Activated T-helper 2 cell treated with anti-CD3 and anti-CD28 coated beads, Interferon-gamma antibody, Interleukin-2, Interleukin-4, amounts not matched to agents 10 μg/mL and 5 μg/mL and 100 μg/mL, durations not matched to agents 14 hours and 24 hours and 36 hours (primary cell): Measurements from ENCODE around the gene MAP4K1. TPM values are rescaled to one million over a fixed set of nuclear protein-coding genes. Genes with fewer than 3 reads are reported as not detected.
"Not testable (repeated sequence)": the region's sequence is repeated elsewhere in the genome, so short reads cannot be mapped to it uniquely, and the experiment has no call there.

Experiments
- DNase-seq: peaks from one replicate; pipeline ENCODE4 v3.0.0; 2021; ENCODE audit warnings: low spot score
- H3K27ac Mint-ChIP-seq: one replicate; pipeline ENCODE4 v1.8.0; 2021; ENCODE audit warnings: mixed read lengths
- H3K27me3 Mint-ChIP-seq: one replicate; pipeline ENCODE4 v1.8.0; 2021; ENCODE audit warnings: low read depth, mixed read lengths
- H3K36me3 Mint-ChIP-seq: one replicate; pipeline ENCODE4 v1.8.0; 2021; ENCODE audit warnings: low read depth, mixed read lengths
- H3K4me1 Mint-ChIP-seq: one replicate; pipeline ENCODE4 v1.8.0; 2021; ENCODE audit warnings: low read depth, mixed read lengths
- H3K4me3 Mint-ChIP-seq: one replicate; pipeline ENCODE4 v1.8.0; 2021; ENCODE audit warnings: low read depth, mild to moderate bottlenecking, moderate library complexity, mixed read lengths
- H3K9me3 Mint-ChIP-seq: one replicate; pipeline ENCODE4 v1.8.0; 2021; ENCODE audit warnings: mixed read lengths
- intact Hi-C: fragments of 100-400 bp; cut with micrococcal nuclease; formaldehyde crosslinking; loops from one replicate; pipeline ENCODE4 v1.15.1; 2023
- total RNA-seq: library from RNA; stranded (reverse); gene quantifications from 2 replicates; pipeline ENCODE4 v1.2.3, GENCODE V29; 2022

MAP4K1 gene
- total RNA-seq, 1 donor from 2014 or later = 187 TPM

DNA sequence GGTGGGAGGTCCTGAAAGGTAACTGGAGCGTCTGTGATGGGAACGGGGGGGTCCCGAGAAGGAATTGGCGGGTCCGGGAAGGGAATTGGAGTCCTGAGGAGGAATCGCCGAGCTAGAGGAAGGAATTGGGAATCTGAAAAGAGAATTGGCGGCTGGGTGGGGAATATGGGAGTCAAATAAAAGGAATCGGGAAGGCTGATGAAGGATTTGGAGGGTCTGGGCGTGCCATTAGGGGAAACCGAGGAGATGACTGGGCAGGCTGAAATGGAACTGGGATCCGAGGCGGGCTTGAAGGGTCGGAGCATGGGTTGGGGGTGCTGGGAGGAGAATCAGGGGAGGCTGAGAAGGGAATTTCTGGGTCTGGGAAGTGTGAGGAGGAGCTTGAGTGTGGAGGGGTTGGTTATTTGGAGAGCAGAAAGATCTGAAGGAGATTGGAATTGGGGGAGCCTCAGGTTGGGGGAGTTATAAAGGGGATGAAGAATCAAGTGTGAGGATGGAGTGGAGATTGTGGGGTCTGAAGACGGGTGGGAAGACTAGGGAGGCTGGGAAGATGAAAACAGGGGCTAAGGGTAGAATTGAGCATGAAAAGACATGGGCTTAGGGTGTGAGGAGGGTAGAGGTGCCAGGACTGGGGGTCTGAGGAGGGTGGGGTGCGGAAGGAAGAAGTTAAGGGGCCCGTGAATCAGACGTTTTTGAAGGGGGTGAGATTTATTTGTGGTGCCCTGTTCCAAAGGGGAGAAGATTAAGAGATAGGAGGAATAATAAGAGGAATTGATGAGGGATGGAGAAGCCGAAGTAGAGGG lies 30.4 kb upstream of the MAP4K1 start:
- peak overlapping the region; percentile 79 for H3K27ac Mint-ChIP-seq
- DNase-seq = no peak
- peak overlapping the region; percentile 99 for H3K4me3 Mint-ChIP-seq
- peaks cover 37% of the 10 kb centered on the region for H3K36me3 Mint-ChIP-seq
- no peaks in the 10 kb centered on the region for H3K9me3 Mint-ChIP-seq
- H3K4me1 Mint-ChIP-seq = peaks cover 35% of the 10 kb centered on the region
- H3K27me3 Mint-ChIP-seq = no peaks in the 10 kb centered on the region
- intact Hi-C loops = loop anchor here (1.0 to 2.0 kb wide), 2 partner anchors 7 to 203 kb away; no protein-coding TSS in a partner anchor

DNA sequence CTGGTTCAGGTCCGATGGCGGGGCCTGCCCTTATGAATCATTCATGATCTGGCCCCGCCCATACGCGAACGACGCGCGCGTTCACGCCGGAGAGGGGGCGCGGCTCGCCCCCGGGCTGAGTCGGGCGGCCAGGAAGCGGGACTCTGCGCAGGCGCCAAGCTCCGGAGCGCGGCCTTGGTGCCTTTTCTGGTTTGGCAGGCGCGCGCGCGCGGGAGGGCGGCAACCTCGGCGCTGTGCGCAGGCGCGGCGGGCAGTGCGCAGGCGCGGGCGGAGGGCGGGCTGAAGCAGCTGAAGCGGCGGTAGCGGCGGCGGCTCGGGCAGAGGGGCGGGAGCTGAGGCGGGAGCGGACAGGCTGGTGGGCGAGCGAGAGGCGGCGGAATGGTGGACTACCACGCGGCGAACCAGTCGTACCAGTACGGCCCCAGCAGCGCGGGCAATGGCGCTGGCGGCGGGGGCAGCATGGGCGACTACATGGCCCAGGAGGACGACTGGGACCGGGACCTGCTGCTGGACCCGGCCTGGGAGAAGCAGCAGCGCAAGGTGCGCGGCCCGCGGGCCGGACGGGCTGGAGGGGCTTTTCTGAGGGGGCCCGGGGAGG lies 29.7 kb upstream of the MAP4K1 start, which contains the start of gene ACTN4:
Gene ACTN4 (plus strand): TSS at position 282 of the 598 bp plus-strand sequence. CDS start 97 bp downstream, at position 379.
- peak; percentile 100 for DNase-seq
- intact Hi-C loops = loop anchor here (1.0 to 2.0 kb wide), 2 partner anchors 8 to 203 kb away; no protein-coding TSS in a partner anchor
- H3K4me1 Mint-ChIP-seq = peaks cover 32% of the 10 kb centered on the region
- H3K27me3 Mint-ChIP-seq = no peaks in the 10 kb centered on the region
- peak within 1 kb of the TSS; percentile 99 for H3K4me3 Mint-ChIP-seq
- peaks cover 36% of the 10 kb centered on the region for H3K36me3 Mint-ChIP-seq
- no peaks in the 10 kb centered on the region for H3K9me3 Mint-ChIP-seq
- H3K27ac Mint-ChIP-seq = peak within 1 kb of the TSS; percentile 79

DNA sequence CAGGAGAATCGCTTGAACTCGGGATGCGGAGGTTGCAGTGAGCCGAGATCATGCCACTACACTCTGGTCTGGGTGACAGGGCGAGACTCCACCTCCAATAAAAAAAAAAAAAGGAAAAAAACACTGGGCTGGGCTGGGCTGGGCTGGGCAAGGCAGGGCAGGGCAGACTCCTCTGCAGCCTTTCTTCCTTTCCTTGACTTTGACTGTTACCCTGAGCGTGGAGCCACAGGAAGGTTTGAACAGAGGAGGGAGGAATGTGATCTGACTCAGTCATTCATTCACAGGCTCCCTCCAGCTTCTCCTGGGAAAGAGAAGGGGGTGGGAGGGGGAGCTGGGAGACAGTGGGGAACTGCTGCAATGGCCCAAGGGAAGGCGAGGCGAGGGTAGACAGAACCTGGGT lies 27.0 kb upstream of the MAP4K1 start:
- H3K4me1 Mint-ChIP-seq = peaks cover 18% of the 10 kb centered on the region
- DNase-seq = no peak
- peaks cover 19% of the 10 kb centered on the region for H3K36me3 Mint-ChIP-seq
- no peaks in the 10 kb centered on the region for H3K27me3 Mint-ChIP-seq
- H3K9me3 Mint-ChIP-seq = no peaks in the 10 kb centered on the region
- H3K4me3 Mint-ChIP-seq = no peak overlapping the region
- intact Hi-C loops = no loop called here
- no peak overlapping the region for H3K27ac Mint-ChIP-seq

DNA sequence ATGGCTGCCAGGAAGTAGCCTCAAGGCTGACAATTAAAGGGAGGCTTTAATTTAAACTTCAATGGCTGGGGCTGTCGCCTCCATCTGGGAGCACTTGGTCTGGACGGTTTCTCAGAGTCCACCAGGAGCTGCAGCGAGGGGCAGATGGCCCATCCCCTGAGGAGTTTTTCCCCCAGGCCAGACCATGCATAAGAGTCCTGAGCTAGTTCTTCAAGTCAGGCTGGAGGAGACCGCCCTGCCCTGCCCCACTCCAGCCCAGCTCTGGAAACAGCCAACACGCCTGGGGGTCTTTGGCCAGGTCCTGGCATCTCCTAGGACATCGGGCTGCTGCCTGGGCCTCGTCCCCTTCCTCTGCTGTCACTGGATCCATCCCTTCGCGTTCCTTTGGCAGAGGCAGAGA lies 24.4 kb upstream of the MAP4K1 start:
- H3K4me3 Mint-ChIP-seq = no peak overlapping the region
- H3K9me3 Mint-ChIP-seq = no peaks in the 10 kb centered on the region
- intact Hi-C loops = no loop called here
- no peaks in the 10 kb centered on the region for H3K36me3 Mint-ChIP-seq
- no peak for DNase-seq
- peaks cover 5% of the 10 kb centered on the region for H3K4me1 Mint-ChIP-seq
- H3K27me3 Mint-ChIP-seq = no peaks in the 10 kb centered on the region
- no peak overlapping the region for H3K27ac Mint-ChIP-seq

GRCh38 chr19:38640368-38640767 lies 22.6 kb upstream of the MAP4K1 start:
- intact Hi-C loops = no loop called here
- no peak overlapping the region for H3K4me3 Mint-ChIP-seq
- peaks cover 12% of the 10 kb centered on the region for H3K4me1 Mint-ChIP-seq
- no peaks in the 10 kb centered on the region for H3K27me3 Mint-ChIP-seq
- peaks cover 13% of the 10 kb centered on the region for H3K36me3 Mint-ChIP-seq
- no peak overlapping the region for H3K27ac Mint-ChIP-seq
- no peak for DNase-seq
- H3K9me3 Mint-ChIP-seq = no peaks in the 10 kb centered on the region

- H3K9me3 Mint-ChIP-seq = no peaks in the 10 kb centered on the region
- peaks cover 14% of the 10 kb centered on the region for H3K4me1 Mint-ChIP-seq
- H3K27ac Mint-ChIP-seq = no peak overlapping the region
- peaks cover 17% of the 10 kb centered on the region for H3K36me3 Mint-ChIP-seq
- intact Hi-C loops = loop anchor here (5.0 kb wide), 1 partner anchor 237 kb away; the partner anchor contains the start of gene FAM98C
- H3K27me3 Mint-ChIP-seq = no peaks in the 10 kb centered on the region
- H3K4me3 Mint-ChIP-seq = no peak overlapping the region
- DNase-seq = no peak
These were observed 21.9 kb upstream of the MAP4K1 start for GRCh38 chr19:38639679-38640078.

GRCh38 chr19:38638461-38638860 lies 20.7 kb upstream of the MAP4K1 start:
- Mint-ChIP-seq H3K27me3 (no peaks in the 10 kb centered on the region), H3K4me3 (no peak overlapping the region), H3K9me3 (no peaks in the 10 kb centered on the region), H3K4me1 (peaks cover 17% of the 10 kb centered on the region), H3K36me3 (peaks cover 21% of the 10 kb centered on the region), H3K27ac (no peak overlapping the region)
- DNase-seq = no peak
- intact Hi-C loops = loop anchor here (5.0 kb wide), 1 partner anchor 236 kb away; the partner anchor contains the start of gene FAM98C

GRCh38 chr19:38635483-38636399 lies 18.0 kb upstream of the MAP4K1 start:
- Mint-ChIP-seq H3K36me3 (peaks cover 46% of the 10 kb centered on the region), H3K27ac (peak overlapping the region; percentile 49), H3K4me1 (peaks cover 14% of the 10 kb centered on the region), H3K9me3 (no peaks in the 10 kb centered on the region), H3K4me3 (peak overlapping the region; percentile 26), H3K27me3 (no peaks in the 10 kb centered on the region)
- intact Hi-C loops = loop anchor here (1.0 to 5.0 kb wide), 2 partner anchors 233 to 295 kb away; partner anchors contain the start of genes FAM98C, MRPS12 and SARS2
- DNase-seq = no peak

- no peaks in the 10 kb centered on the region for H3K27me3 Mint-ChIP-seq
- no peak overlapping the region for H3K4me3 Mint-ChIP-seq
- H3K36me3 Mint-ChIP-seq = peaks cover 51% of the 10 kb centered on the region
- H3K27ac Mint-ChIP-seq = peak overlapping the region; percentile 82
- DNase-seq = peak; percentile 68
- intact Hi-C loops = loop anchor here (1.0 to 5.0 kb wide), 3 partner anchors 91 to 233 kb away; partner anchors contain the start of gene FAM98C
- H3K9me3 Mint-ChIP-seq = no peaks in the 10 kb centered on the region
- H3K4me1 Mint-ChIP-seq = peaks cover 14% of the 10 kb centered on the region
These were observed 17.2 kb upstream of the MAP4K1 start for GRCh38 chr19:38634757-38635482.

- H3K9me3 Mint-ChIP-seq = no peaks in the 10 kb centered on the region
- no peak overlapping the region for H3K27ac Mint-ChIP-seq
- H3K27me3 Mint-ChIP-seq = no peaks in the 10 kb centered on the region
- intact Hi-C loops = no loop called here
- DNase-seq = no peak
- H3K4me1 Mint-ChIP-seq = peaks cover 14% of the 10 kb centered on the region
- peaks cover 71% of the 10 kb centered on the region for H3K36me3 Mint-ChIP-seq
- H3K4me3 Mint-ChIP-seq = no peak overlapping the region
These were observed 14.9 kb upstream of the MAP4K1 start for GRCh38 chr19:38632476-38633213.

GRCh38 chr19:38631811-38632475 lies 14.2 kb upstream of the MAP4K1 start:
- H3K9me3 Mint-ChIP-seq, DNase-seq, H3K4me3 Mint-ChIP-seq, H3K27me3 Mint-ChIP-seq, intact Hi-C loops, H3K27ac Mint-ChIP-seq: not testable (repeated sequence)
- H3K36me3 Mint-ChIP-seq = peaks cover 72% of the 10 kb centered on the region
- H3K4me1 Mint-ChIP-seq = peaks cover 13% of the 10 kb centered on the region
